GM12872 (cell line): ENCODE measurements around the gene ECHDC3.

Experiments
- CTCF ChIP-seq: IDR thresholded peaks from 3 replicates; pipeline ENCODE4 v1.5.1; 2011; ENCODE audit warnings: low read depth, mild to moderate bottlenecking, low read length, moderate library complexity; ENCODE audit not compliant: insufficient read depth

ECHDC3 gene

DNA sequence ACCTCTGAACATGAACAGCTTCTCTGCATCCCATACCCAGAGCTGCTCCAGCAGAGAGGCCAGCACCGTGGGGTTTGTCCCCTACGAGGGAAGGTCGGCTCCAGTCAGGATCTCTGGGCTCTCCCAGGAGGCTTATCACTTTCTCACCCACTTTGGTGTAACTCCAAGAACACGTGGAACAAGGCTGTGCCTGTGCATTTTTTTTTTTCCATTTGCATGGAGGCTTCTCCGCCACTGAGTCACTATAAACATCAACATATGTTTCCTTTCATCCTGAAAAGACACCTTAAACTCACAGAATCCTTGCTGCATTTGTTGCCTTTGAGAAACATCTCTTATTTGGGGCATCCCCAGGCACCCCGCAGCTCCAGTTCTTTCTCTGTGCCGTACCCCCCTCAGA is 29.4 kb upstream of the ECHDC3 start:
- TF ChIP-seq CTCF: no peak

DNA sequence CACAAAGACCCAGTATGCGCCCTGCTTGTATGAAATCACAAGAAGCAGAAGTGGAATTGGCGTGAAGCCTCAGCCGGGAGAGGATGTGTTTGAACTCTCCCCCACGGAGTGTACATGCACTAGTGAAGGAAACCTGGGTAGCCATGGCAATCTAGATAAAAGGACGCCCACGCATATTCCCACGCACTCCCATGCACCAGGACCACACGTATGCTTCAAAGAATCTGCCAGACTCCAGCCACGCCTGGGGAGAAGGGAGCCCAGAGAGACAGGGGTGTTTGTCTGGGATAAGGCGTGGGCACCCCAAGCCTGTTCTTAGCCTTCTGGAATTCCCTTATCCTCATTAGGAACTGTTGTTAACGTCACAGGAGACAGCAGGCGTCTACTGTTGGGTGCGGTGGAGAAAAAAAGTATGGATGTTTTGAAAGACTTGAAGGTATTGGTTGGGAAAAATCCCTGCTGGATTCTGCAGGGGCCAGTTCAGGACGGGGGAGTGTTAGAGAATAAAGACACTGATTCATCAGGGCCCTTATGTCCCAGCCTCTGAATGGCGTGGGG is 28.9 kb upstream of the ECHDC3 start:
- TF ChIP-seq CTCF: no peak

DNA sequence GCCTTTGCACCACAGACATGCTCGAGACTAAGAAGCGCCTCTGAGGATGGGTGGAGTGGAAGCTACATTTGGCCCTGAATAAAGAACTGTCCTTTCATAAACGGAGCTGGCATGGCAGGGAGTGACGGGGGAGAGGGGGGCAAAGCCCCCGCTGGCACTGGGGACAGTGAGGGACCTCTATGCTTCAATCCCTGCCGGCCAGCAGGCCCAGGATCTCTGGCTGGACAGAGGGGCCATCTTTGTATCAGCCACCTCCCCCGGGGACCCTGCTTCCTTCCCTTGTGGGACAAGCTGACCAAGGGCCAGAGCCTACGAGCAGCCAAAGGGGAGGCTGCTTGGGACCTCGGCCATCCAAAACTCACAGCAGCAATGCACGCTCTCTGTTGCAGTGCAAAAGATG is 28.2 kb upstream of the ECHDC3 start:
- TF ChIP-seq CTCF: no peak

- TF ChIP-seq CTCF: no peak
These were observed 27.3 kb upstream of the ECHDC3 start for GRCh38 chr10:11714750-11715365.

DNA sequence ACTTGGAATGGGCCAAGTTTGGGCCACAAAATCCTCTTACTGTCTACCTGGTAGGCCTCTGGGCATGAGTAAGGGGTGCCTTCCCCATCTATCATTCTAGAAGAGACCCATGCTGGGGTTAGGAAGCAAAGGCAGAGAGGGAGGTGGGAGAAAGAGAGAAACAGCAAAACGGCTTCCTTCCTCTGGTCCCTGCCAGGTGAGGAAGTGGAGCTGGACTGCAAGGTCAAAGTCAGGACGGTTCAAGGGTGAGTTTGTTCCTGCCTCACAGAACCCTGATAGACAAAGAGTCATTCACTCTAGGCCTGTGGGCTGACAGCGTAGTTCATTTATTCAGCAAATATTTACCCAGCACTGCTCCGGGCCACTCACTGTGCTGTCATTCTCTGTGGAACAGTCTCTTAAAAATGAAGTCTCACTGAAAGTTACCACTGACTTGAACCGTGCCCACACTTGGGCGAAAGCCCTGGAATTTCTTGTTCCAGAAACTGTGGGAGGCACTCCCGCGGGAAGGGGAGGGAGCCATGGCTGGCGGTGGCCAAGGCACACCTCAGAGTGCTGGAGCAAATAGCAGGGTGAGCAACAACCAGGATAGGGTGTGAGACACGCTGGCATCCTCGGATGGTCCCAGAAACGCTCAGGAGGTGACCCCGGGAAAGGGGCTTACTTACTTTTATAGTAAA is 26.2 kb upstream of the ECHDC3 start:
- TF ChIP-seq CTCF: no peak

DNA sequence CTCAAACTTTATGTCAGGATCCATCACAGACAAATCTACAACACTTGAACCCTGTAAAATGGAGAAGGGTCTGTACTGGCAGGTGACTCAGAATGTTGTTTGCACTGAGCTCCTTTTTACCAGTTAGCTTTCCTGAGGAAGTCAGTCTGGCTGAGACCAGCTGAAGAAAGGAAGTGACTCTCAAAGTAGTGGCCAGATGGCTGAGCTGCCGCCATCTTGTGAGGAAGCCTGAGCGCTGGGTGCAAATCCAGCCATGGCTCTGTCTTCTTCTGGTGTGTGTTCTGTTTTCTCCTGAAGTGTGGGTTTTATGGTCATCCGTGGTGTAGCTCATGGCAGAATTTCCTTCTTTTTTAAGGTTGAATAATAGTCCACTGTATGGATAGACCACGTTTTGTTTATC is 25.5 kb upstream of the ECHDC3 start:
- TF ChIP-seq CTCF: no peak

GRCh38 chr10:11719496-11720259 is 22.5 kb upstream of the ECHDC3 start:
- TF ChIP-seq CTCF: no peak
